Ishikawa (cell line): ENCODE measurements around the gene PCID2.

Experiments used
- CREB1 ChIP-seq: IDR thresholded peaks from 2 replicates; pipeline ENCODE4 v1.6.1; 2012; ENCODE audit warnings: low read depth
- EGR1 ChIP-seq: IDR thresholded peaks from 2 replicates; pipeline ENCODE4 v1.6.1; 2012
- EP300 ChIP-seq: IDR thresholded peaks from 2 replicates; pipeline ENCODE4 v1.6.1; 2012; ENCODE audit warnings: borderline replicate concordance
- FOXM1 ChIP-seq: IDR thresholded peaks from 2 replicates; pipeline ENCODE4 v1.6.1; 2012; ENCODE audit warnings: low read depth, borderline replicate concordance
- MAX ChIP-seq: IDR thresholded peaks from 2 replicates; pipeline ENCODE4 v1.6.1; 2012
- NFIC ChIP-seq: IDR thresholded peaks from 2 replicates; pipeline ENCODE4 v1.6.1; 2012
- RAD21 ChIP-seq: IDR thresholded peaks from 2 replicates; pipeline ENCODE4 v1.6.1; 2012; ENCODE audit warnings: low read depth
- TAF1 ChIP-seq: IDR thresholded peaks from 2 replicates; pipeline ENCODE4 v1.6.1; 2012; ENCODE audit warnings: low read depth, mild to moderate bottlenecking
- YY1 ChIP-seq: IDR thresholded peaks from 2 replicates; pipeline ENCODE4 v1.6.1; 2012; ENCODE audit warnings: low read depth
- TF ChIP-seq, protein P1 (sequence below): IDR thresholded peaks from 2 replicates; pipeline ENCODE4 v1.6.1; 2012; ENCODE audit warnings: low read depth, mild to moderate bottlenecking

- TF ChIP-seq TAF1 (no peak), EP300 (no peak), NFIC (no peak), CREB1 (no peak), RAD21 (no peak), YY1 (no peak), EGR1 (no peak), FOXM1 (no peak), MAX (no peak)
- TF ChIP-seq, protein P1, sequence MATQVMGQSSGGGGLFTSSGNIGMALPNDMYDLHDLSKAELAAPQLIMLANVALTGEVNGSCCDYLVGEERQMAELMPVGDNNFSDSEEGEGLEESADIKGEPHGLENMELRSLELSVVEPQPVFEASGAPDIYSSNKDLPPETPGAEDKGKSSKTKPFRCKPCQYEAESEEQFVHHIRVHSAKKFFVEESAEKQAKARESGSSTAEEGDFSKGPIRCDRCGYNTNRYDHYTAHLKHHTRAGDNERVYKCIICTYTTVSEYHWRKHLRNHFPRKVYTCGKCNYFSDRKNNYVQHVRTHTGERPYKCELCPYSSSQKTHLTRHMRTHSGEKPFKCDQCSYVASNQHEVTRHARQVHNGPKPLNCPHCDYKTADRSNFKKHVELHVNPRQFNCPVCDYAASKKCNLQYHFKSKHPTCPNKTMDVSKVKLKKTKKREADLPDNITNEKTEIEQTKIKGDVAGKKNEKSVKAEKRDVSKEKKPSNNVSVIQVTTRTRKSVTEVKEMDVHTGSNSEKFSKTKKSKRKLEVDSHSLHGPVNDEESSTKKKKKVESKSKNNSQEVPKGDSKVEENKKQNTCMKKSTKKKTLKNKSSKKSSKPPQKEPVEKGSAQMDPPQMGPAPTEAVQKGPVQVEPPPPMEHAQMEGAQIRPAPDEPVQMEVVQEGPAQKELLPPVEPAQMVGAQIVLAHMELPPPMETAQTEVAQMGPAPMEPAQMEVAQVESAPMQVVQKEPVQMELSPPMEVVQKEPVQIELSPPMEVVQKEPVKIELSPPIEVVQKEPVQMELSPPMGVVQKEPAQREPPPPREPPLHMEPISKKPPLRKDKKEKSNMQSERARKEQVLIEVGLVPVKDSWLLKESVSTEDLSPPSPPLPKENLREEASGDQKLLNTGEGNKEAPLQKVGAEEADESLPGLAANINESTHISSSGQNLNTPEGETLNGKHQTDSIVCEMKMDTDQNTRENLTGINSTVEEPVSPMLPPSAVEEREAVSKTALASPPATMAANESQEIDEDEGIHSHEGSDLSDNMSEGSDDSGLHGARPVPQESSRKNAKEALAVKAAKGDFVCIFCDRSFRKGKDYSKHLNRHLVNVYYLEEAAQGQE = no peak
These were observed 40.9 kb downstream of the PCID2 start for GRCh38 chr13:113167575-113167974.
